Stimulated activated CD4-positive, alpha-beta T cell treated with anti-CD3 and anti-CD28 coated beads, Interleukin-4, amount 100 ng/mL, for 48 hours (primary cell): Measurements from ENCODE around the gene PDZD2.

Experiments used
- DNase-seq, 2 donors: peaks; one replicate each; pipeline ENCODE4 v3.0.0-alpha.2; 2020; ENCODE audit warnings: low read depth in 2 of 2

Gene PDZD2

DNA sequence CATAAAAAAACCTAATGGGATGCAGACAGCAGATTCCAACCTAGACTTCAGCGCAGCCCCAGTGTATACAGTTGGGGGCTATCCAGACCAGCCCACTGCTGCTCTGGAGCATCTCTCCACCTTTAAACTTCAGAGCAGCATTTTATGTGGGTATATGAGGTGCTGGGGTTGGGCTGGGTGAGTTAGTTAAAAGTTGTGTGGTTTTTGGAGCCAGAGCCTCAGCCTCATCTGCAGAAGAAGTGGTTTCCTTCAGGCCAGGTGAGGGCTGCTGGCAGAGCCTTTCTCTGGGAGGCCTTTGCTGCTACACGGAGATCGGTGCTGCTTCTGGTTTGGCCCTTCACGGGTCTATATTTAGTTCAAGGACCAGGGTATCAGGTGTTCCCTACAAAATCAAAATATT lies 228.3 kb downstream of the PDZD2 start:
- DNase-seq, result no peak

DNA sequence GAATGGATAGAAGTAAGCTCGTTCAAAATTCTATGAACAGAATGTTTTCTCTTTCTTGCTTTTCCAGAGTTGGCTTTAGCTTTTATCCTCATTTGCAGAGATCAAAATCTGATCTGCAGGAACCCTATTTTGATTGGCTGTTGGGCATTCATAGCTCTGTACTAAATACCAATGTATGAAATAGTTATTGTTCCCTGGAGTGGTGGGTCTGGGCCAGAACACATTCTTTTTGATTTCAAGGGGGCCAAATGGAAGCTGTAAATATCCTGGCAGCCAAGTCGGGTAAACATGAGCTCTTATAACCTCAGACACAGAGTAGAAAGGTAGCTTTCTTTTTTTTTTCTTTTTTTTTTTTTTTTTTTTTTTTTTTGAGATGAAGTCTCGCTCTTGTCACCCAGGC lies 241.5 kb downstream of the PDZD2 start:
- no peak for DNase-seq

- no peak for DNase-seq
Observed at GRCh38 chr5:31884896-31885295, 246.0 kb downstream of the PDZD2 start.

GRCh38 chr5:31886206-31886605 lies 247.3 kb downstream of the PDZD2 start:
- DNase-seq, result no peak

DNA sequence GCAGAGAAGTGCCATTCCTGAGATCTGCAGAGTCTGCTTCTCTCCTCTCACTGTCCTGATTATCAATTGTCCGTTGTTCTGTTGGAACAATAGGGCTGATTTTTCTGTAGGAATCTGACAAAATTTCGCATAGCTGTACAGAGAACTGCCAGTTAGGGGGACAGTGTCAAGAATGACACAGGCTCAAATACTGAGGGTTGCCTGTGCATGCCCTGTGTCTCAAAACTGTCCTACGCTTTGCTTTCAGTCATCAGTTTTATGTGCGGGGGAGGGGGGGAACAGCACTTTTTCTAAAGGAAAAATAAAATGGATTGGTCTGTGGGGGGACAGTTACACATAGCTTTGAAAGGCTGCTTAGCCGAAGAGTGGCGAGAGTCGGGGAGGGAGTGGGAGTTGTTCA lies 248.6 kb downstream of the PDZD2 start:
- no peak for DNase-seq

DNA sequence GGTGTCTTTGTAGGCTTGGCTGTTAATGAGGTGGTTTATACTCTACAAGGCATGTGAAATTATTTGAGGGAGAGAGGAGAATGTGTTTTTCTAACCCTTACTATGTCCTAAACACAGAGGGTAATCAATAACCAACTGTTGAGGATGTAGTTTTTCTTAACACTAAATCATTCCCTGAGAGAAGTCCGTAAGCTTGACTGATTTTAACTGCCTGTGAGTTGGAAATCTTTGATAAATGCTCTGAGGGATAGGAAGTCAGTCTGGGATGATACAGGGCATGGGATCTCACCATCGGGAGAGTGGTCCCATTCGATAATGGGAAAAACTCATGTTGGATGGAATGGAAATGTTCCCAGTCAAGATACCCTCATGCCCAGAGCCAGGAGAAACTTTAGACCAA lies 249.6 kb downstream of the PDZD2 start:
- DNase-seq, result no peak

GRCh38 chr5:31889001-31889561 lies 250.2 kb downstream of the PDZD2 start:
- no peak for DNase-seq

DNA sequence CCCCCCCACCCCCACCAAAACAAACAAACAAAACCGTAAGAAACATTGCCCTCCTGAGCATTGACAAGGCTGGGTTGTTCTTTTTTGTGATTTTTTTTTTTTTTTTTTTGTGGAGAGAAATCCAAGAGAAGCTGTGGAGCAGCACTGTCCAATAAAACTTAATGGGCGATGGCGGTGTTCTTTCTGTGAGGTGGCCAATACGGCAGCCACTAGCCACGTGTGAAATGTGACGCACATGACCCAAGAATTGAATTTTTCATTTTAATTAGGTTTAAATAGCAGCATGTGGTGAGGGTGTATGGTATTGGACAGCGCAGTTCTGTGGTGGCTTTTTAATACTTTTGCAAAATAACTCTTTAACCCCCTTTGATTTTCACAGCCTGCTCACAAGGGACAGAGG lies 251.1 kb downstream of the PDZD2 start:
- DNase-seq, result no peak

- no peak for DNase-seq
Observed at GRCh38 chr5:31894141-31894540, 255.2 kb downstream of the PDZD2 start.

GRCh38 chr5:31895199-31895820 lies 256.4 kb downstream of the PDZD2 start:
- DNase-seq, result no peak

GRCh38 chr5:31898036-31898632 lies 259.2 kb downstream of the PDZD2 start:
- DNase-seq, result no peak

- no peak for DNase-seq
Observed at GRCh38 chr5:31900296-31900865, 261.4 kb downstream of the PDZD2 start.

- no peak for DNase-seq
Observed at GRCh38 chr5:31901807-31902530, 263.0 kb downstream of the PDZD2 start.

- no peak for DNase-seq
Observed at GRCh38 chr5:31908396-31908795, 269.5 kb downstream of the PDZD2 start.

GRCh38 chr5:31909073-31909472 lies 270.1 kb downstream of the PDZD2 start:
- no peak for DNase-seq

DNA sequence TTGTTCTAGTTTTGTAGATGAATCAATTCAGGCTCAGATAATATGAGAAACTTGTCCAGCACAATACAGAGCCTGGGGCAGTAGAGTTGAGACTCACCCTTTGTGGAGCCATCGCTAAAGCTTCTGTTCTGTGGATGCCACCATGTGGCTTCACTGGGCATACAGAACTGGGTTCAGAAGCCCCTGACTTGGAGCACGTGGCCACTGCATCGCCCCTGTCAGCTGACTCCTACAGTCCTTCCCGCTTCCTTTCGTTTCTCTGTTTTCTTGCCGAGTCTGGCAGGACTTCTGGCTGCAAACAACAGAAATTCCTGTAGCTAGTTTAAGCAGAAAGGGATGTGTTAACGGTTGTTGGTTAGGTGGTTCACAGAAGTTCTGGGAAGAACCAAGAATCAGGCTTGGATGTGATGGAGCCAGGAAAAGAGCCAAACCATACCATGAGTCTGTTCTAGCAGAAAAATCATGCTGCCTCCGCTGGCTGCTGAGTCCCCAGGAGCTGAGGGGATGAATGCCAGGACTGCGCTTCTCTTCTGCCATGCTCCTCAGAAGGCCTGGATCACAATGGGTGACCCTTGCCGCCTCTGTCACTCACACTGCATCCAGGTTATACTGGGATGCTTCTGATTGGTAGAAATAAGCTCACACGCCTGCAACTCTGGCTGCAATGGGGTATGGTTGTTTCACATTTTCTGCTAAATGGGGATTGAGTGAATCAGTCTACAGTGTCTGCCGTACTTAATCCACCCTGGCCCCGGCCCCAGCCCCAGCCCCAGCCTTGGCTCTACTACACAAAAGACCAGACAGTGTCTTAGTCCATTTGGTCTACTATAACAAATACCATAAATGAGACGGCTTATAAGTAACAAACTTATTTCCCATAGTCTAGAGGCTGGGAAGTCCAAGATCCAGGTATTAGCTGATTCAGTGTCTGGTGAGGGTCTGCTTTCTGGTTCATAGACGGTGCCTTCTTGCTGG lies 272.6 kb downstream of the PDZD2 start:
- no peak for DNase-seq

GRCh38 chr5:31913808-31914207 lies 274.9 kb downstream of the PDZD2 start:
- DNase-seq, result no peak

GRCh38 chr5:31916327-31916726 lies 277.4 kb downstream of the PDZD2 start:
- DNase-seq, result no peak

DNA sequence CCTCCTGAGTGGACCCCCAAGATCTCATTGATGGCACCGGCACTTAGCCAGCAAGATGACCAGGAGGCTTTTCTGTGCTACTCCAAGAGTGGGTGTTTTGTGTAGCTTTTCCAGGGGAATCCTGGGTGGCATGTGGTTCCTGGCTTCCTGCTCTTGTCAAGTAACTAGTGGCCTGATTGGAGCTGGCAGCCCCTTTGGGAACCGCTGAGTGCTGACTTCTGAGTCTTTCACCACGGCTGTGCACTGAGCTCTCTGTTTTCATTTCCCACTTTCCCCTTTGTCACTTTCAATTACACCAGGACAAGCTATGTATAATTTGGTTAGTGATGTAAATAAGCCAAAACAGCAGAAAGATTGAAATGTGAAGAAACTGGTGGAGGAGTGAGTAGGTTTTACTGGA lies 279.8 kb downstream of the PDZD2 start:
- DNase-seq, result no peak

DNA sequence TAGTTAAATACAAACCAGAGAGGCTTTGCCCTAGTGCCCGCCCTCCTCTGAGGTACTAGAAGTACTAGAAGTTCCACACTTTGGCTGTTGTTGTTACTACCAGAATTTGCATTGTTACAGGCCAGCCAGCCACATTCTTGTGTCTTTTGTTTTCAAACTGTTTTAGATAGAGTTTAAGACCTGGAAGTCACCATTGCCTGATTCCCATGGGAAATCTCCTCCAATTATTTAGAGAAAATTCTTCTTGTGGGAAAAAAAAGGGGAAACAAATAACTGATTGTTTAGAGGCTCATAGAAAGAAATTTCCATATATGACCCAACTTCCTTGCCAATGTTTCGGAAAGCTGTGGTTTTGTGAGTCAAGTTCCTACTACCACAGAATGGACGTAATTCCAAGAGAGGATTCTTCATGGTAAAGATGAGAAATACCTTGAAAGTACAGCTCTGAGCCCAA lies 282.9 kb downstream of the PDZD2 start:
- DNase-seq, result no peak

DNA sequence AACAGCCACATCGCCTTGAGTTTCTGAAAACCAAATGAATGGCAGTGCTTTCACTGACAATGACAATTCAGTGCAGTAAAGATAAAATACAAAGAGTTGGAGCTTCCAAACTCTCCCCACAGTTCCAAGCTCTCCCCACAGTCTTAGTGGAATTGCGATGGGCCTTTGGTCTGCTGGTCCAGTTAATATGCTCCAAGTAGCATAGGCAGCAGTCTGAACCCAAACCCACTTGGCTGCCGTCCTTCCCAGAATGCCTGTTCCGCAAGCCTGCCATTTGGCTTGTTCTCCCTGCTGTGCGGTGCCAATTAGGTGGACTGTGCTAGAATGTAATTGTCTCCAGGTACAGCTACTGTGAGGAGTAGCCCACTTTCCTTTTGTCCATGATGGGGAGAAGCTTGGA lies 285.1 kb downstream of the PDZD2 start:
- DNase-seq, result no peak
